ENCODE measurements around the gene THUMPD2. TPM values are rescaled to one million over a fixed set of nuclear protein-coding genes. Genes with fewer than 3 reads are reported as not detected.
"Not testable (repeated sequence)": the region's sequence is repeated elsewhere in the genome, so short reads cannot be mapped to it uniquely, and the experiment has no call there.

Gene THUMPD2, protein sequence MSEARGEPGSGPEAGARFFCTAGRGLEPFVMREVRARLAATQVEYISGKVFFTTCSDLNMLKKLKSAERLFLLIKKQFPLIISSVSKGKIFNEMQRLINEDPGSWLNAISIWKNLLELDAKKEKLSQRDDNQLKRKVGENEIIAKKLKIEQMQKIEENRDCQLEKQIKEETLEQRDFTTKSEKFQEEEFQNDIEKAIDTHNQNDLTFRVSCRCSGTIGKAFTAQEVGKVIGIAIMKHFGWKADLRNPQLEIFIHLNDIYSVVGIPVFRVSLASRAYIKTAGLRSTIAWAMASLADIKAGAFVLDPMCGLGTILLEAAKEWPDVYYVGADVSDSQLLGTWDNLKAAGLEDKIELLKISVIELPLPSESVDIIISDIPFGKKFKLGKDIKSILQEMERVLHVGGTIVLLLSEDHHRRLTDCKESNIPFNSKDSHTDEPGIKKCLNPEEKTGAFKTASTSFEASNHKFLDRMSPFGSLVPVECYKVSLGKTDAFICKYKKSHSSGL
- total RNA-seq (2014; rRNA removed; shearing (Covaris generic)): 21.0 and 24.9 TPM in 2 replicates

- H3K4me3 ChIP-seq: peak within 1 kb of the TSS; percentile 97
- no peaks in the 10 kb centered on the region for H3K27me3 ChIP-seq
- DNase-seq: peak; percentile 86 to 89
- H3K4me1 ChIP-seq: peaks cover 5% of the 10 kb centered on the region; the same call in 1 of the 2 replicates
- no peaks in the 10 kb centered on the region for H3K9me3 ChIP-seq (replicated peaks)
- H3K36me3 ChIP-seq: peaks cover 13% of the 10 kb centered on the region
- peak within 1 kb of the TSS; percentile 89 for H3K27ac ChIP-seq
These were observed at the start of gene THUMPD2 for GRCh38 chr2:39778775-39779340. THUMPD2 (minus strand) TSS chr2:39779258; CDS start chr2:39779239, 19 bp downstream.

DNA sequence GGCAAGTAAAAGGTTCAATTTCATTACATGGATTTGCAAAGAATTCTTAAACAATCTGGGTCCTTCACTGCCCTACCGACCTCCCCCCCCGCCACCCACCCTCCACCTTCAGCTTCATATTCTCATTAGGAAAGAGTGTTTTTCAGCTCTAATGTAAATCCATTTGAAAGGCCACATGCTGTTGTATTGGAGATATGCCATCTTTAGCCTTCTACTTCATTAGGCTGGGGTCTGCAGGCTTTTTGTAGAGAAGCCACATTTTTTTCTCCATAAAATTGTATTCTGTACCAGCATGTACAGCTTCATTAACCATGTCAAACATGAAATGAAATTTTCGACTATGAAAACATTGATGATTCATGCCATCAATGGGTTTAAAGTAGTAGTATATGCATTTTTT is 42.8 kb upstream of the THUMPD2 start:
- no peak for DNase-seq
- Histone ChIP-seq H3K27ac (no peak overlapping the region), H3K27me3 (no peaks in the 10 kb centered on the region), H3K4me3 (no peak overlapping the region), H3K9me3 (replicated peaks) (no peaks in the 10 kb centered on the region), H3K4me1 (no peaks in the 10 kb centered on the region), H3K36me3 (no peaks in the 10 kb centered on the region)

DNA sequence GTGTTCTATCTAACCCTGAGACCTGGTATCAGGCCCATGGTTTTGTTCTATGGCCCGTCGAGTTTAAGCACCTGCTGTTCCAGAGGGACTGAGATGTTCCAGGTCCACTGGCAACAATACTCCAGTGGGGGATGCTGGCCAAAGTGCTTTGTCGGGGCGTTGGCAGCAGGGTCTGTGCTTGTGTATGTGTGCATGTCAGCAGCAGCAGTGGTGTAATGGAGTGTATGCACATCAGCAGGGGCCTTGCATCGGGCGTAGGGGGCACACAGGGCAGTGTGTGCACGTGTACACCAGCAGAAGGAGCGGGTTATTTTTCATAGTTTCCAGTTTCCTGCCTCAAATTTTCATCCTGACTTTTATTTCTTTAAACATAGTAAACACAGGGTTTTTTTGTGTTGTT is 37.8 kb upstream of the THUMPD2 start:
- Histone ChIP-seq H3K4me3 (no peak overlapping the region), H3K9me3 (replicated peaks) (peaks cover 3% of the 10 kb centered on the region; the same call in 1 of the 2 replicates), H3K27ac (no peak overlapping the region), H3K4me1 (no peaks in the 10 kb centered on the region), H3K36me3 (no peaks in the 10 kb centered on the region), H3K27me3 (no peaks in the 10 kb centered on the region)
- no peak for DNase-seq

GRCh38 chr2:39816428-39816827 is 37.4 kb upstream of the THUMPD2 start:
- H3K4me1 ChIP-seq: no peaks in the 10 kb centered on the region
- H3K36me3 ChIP-seq: no peaks in the 10 kb centered on the region
- peaks cover 3% of the 10 kb centered on the region; the same call in 1 of the 2 replicates for H3K9me3 ChIP-seq (replicated peaks)
- H3K27me3 ChIP-seq: no peaks in the 10 kb centered on the region
- no peak for DNase-seq
- no peak overlapping the region for H3K27ac ChIP-seq
- H3K4me3 ChIP-seq: no peak overlapping the region

DNA sequence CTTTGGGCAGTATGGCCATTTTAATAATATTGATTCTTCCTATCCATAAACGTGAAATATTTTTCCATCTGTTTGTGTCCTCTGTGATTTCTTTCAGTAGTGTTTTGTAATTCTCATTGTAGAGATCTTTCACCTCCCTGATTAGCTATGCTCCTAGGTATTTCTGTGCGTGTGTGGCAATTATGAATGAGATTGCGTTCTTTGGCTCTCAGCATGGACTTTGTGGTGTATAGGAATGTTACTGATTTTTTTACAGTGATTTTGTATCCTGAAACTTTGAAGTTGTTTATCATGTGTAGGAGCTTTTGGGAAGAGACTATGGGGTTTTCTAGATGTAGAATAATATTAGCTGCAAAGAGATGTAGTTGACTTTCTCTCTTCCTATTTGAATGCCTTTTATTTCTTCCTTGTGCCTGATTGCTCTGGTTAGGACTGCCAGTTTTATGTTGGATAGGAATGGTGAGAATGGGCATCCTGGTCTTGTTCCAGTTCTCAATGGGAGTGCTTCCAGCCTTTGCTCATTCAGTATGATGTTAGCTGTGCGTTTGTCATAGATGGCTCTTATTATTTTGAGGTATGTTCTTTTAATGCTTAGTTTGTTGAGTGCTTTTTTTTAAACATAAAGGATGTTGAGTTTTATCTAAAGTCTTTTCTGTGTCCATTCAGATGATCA is 27.0 kb upstream of the THUMPD2 start:
- peaks cover 3% of the 10 kb centered on the region; the same call in 1 of the 2 replicates for H3K9me3 ChIP-seq (replicated peaks)
- DNase-seq: no peak
- H3K27me3 ChIP-seq: no peaks in the 10 kb centered on the region
- no peaks in the 10 kb centered on the region for H3K36me3 ChIP-seq
- no peak overlapping the region for H3K27ac ChIP-seq
- H3K4me1 ChIP-seq: no peaks in the 10 kb centered on the region
- H3K4me3 ChIP-seq: no peak overlapping the region

GRCh38 chr2:39803839-39804238 is 24.8 kb upstream of the THUMPD2 start:
- Histone ChIP-seq H3K36me3 (no peaks in the 10 kb centered on the region), H3K27ac (no peak overlapping the region), H3K27me3 (no peaks in the 10 kb centered on the region), H3K9me3 (replicated peaks) (peaks cover 3% of the 10 kb centered on the region; the same call in 1 of the 2 replicates), H3K4me1 (no peaks in the 10 kb centered on the region), H3K4me3 (no peak overlapping the region)
- no peak for DNase-seq

GRCh38 chr2:39800752-39801151 is 21.7 kb upstream of the THUMPD2 start:
- no peak for DNase-seq
- Histone ChIP-seq H3K9me3 (replicated peaks) (peaks cover 3% of the 10 kb centered on the region; the same call in 1 of the 2 replicates), H3K4me3 (no peak overlapping the region), H3K4me1 (no peaks in the 10 kb centered on the region), H3K27me3 (no peaks in the 10 kb centered on the region), H3K36me3 (no peaks in the 10 kb centered on the region), H3K27ac (no peak overlapping the region)

DNA sequence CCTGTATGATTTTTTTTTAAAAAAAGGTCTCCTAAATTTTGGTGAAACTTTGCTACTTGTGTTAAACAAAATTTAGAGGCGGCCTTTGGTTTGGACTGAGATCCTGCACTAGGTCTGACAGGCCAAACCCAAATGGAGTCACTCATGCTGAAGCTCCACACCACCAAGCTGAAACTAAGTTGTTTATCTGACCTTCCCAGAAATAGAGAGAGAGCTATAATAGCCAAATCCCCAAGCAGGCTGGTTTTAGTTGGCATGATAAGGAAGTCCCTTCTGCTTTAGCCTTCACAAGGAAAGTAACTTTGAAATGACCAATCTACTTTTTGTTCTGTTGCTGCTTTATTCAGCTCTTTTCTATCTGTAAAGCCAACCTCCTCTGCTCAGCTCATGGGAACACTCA is 17.1 kb upstream of the THUMPD2 start:
- H3K27me3 ChIP-seq: no peaks in the 10 kb centered on the region
- H3K27ac ChIP-seq: no peak overlapping the region
- H3K36me3 ChIP-seq: no peaks in the 10 kb centered on the region
- no peaks in the 10 kb centered on the region for H3K4me1 ChIP-seq
- DNase-seq: no peak
- no peaks in the 10 kb centered on the region; the same call in none of the 2 replicates for H3K9me3 ChIP-seq (replicated peaks)
- no peak overlapping the region for H3K4me3 ChIP-seq

DNA sequence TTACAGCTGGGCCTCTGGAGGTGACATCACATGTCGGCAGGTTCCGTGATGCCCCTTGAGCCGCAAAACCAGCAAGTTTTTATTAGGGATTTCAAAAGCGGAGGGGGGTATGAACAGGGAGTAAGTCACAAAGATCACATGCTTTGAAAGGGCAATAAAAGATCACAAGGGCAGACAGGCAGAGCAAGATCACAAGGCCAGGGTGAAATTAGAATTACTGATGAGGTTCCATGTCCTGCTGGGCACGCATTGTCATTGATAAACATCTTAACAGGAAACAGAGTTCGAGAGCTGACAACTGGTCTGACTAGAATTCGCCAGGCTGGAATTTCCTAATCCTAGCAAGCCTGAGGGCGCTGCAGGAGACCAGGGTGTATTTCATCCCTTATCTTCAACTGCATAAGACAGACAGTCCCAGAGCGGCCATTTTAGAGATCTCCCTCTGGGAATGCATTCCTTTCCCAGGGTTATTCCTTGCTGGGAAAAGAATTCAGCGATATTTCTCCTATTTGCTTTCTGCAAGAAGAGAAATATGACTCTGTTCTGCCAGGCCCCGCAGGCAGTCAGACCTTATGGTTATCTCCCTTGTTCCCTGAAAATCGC is 11.3 kb upstream of the THUMPD2 start:
- DNase-seq: not testable (repeated sequence)

DNA sequence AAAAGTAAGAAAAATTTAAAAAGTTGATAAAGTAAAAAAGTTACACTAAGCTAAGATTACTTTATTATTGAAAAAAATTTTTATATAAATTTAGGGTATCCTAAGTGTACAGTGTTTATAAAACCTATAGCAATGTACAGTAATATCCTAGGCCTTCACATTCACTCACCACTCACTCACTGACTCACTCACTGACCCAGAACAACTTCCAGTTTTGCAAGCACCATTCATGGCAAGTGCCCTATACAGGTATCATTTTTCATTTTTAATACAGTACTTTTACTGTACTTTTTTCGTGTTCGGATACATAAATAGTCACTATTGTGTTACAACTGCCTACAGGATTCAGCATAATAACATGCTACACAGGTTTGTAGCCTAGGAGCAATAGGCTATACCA is 8.9 kb upstream of the THUMPD2 start:
- Histone ChIP-seq H3K9me3 (replicated peaks) (no peaks in the 10 kb centered on the region; the same call in 1 of the 2 replicates), H3K36me3 (no peaks in the 10 kb centered on the region), H3K27me3 (no peaks in the 10 kb centered on the region), H3K4me1 (no peaks in the 10 kb centered on the region), H3K4me3 (no peak overlapping the region), H3K27ac (no peak overlapping the region)
- DNase-seq: no peak

More for the DNA sequence above, 11.3 kb upstream of the THUMPD2 start:
- not testable (repeated sequence) for H3K27ac ChIP-seq; H3K36me3 ChIP-seq; H3K27me3 ChIP-seq; H3K9me3 ChIP-seq (replicated peaks); H3K4me1 ChIP-seq; H3K4me3 ChIP-seq

GRCh38 chr2:39786761-39787522 is 7.9 kb upstream of the THUMPD2 start:
- no peaks in the 10 kb centered on the region; the same call in 1 of the 2 replicates for H3K9me3 ChIP-seq (replicated peaks)
- no peaks in the 10 kb centered on the region for H3K36me3 ChIP-seq
- H3K4me3 ChIP-seq: no peak overlapping the region
- no peaks in the 10 kb centered on the region for H3K4me1 ChIP-seq
- DNase-seq: no peak
- no peaks in the 10 kb centered on the region for H3K27me3 ChIP-seq
- no peak overlapping the region for H3K27ac ChIP-seq

DNA sequence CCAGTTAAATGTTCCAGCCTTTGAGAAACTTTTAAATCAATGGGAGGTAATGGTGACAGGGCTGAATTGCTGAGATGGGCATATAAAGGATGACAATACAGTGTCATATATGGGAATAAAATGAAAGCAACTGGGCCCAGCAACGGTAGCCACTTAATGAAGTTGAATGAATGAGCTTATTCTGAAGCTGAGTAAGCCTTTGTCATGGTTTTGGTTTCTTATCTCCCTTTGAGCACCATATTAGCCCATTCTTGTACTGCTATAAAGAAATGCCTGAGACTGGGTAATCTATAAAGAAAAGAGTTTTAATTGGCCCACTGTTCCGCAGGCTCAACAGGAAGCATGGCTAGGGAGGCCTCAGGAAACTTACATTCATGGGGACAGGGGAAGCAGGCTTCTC is 3.5 kb upstream of the THUMPD2 start:
- Histone ChIP-seq H3K27ac (no peak overlapping the region), H3K36me3 (no peaks in the 10 kb centered on the region), H3K27me3 (no peaks in the 10 kb centered on the region), H3K9me3 (replicated peaks) (no peaks in the 10 kb centered on the region), H3K4me1 (0 out of 2 replicates have a peak, but pooled peaks cover 3% of the 10 kb centered on the region), H3K4me3 (no peak overlapping the region)
- no peak for DNase-seq

GRCh38 chr2:39781697-39782096 is 2.6 kb upstream of the THUMPD2 start:
- Histone ChIP-seq H3K27ac (no peak overlapping the region), H3K4me1 (0 out of 2 replicates have a peak, but pooled peaks cover 3% of the 10 kb centered on the region), H3K9me3 (replicated peaks) (no peaks in the 10 kb centered on the region), H3K36me3 (peaks cover 6% of the 10 kb centered on the region), H3K4me3 (no peak overlapping the region), H3K27me3 (no peaks in the 10 kb centered on the region)
- no peak for DNase-seq
